Keratinocyte (primary cell): Measurements from ENCODE around the gene SDCCAG8. TPM values are rescaled to one million over a fixed set of nuclear protein-coding genes. Genes with fewer than 3 reads are reported as not detected.
A peak's percentile ranks its signal among the peaks of the same experiment; 100 is the strongest.

Experiments
- DNase-seq: peaks from one replicate; pipeline ENCODE4 v3.0.0-alpha.2; 2011; ENCODE audit warnings: low read depth, missing footprints, low spot score
- FAIRE-seq: peaks from 2 replicates; lab custom pipeline; 2011; peaks lifted over from hg19 to GRCh38; lab: Jason Lieb, UNC
- H2AFZ ChIP-seq: 2 replicates; pipeline ENCODE4 v1.6.0; 2012; ENCODE audit warnings: low read length, control low read depth, inconsistent platforms; ENCODE audit not compliant: control insufficient read depth
- H3K27ac ChIP-seq: 2 replicates; pipeline ENCODE4 v1.5.1; 2011; ENCODE audit warnings: low read length; ENCODE audit not compliant: control insufficient read depth, insufficient read depth
- H3K27me3 ChIP-seq: 3 replicates; pipeline ENCODE4 v1.6.0; 2011; ENCODE audit warnings: low read length; ENCODE audit not compliant: control insufficient read depth, insufficient read depth; ENCODE audit errors: extremely low read depth
- H3K36me3 ChIP-seq, 2 experiments: 2 replicates in 1 of 2; 3 replicates in 1 of 2; pipeline ENCODE4 v1.5.1; 2011; ENCODE audit warnings: low read length in 2 of 2, mild to moderate bottlenecking in 1 of 2; ENCODE audit not compliant: control insufficient read depth in 2 of 2, insufficient read depth in 2 of 2; ENCODE audit errors: extremely low read depth in 1 of 2
- H3K4me1 ChIP-seq: 3 replicates; pipeline ENCODE4 v1.5.1; 2011; ENCODE audit warnings: low read length; ENCODE audit not compliant: control insufficient read depth, insufficient read depth; ENCODE audit errors: extremely low read depth
- H3K4me2 ChIP-seq: 3 replicates; pipeline ENCODE4 v1.6.0; 2011; ENCODE audit warnings: low read depth, low read length; ENCODE audit not compliant: control insufficient read depth, insufficient read depth; ENCODE audit errors: extremely low read depth
- H3K4me3 ChIP-seq, 3 experiments: fragments of 200-600 bp in 1 of 3; sonication (generic) in 1 of 3; 2 replicates in 2 of 3; 3 replicates in 1 of 3; pipeline ENCODE4 v1.5.1; 2011 to 2016; ENCODE audit warnings: low read length in 3 of 3, mild to moderate bottlenecking in 3 of 3, control low read depth in 2 of 3, inconsistent platforms in 1 of 3, low read depth in 1 of 3, mixed read lengths in 1 of 3, mixed run types in 1 of 3, moderate library complexity in 1 of 3; ENCODE audit not compliant: control insufficient read depth in 2 of 3, insufficient read depth in 2 of 3; ENCODE audit errors: extremely low read depth in 1 of 3
- H3K79me2 ChIP-seq: 2 replicates; pipeline ENCODE4 v1.6.0; 2012; ENCODE audit warnings: low read length; ENCODE audit not compliant: control insufficient read depth, insufficient read depth
- H3K9ac ChIP-seq: 3 replicates; pipeline ENCODE4 v1.6.0; 2011; ENCODE audit warnings: low read length; ENCODE audit not compliant: control insufficient read depth, insufficient read depth; ENCODE audit errors: extremely low read depth
- H3K9me1 ChIP-seq: 3 replicates; pipeline ENCODE4 v1.6.0; 2011; ENCODE audit warnings: low read length; ENCODE audit not compliant: control insufficient read depth, insufficient read depth; ENCODE audit errors: extremely low read depth
- H3K9me3 ChIP-seq: 2 replicates; pipeline ENCODE4 v1.5.1; 2012; ENCODE audit warnings: low read depth, low read length; ENCODE audit not compliant: control insufficient read depth
- H4K20me1 ChIP-seq: 3 replicates; pipeline ENCODE4 v1.6.0; 2011; ENCODE audit warnings: low read length; ENCODE audit not compliant: control insufficient read depth, insufficient read depth; ENCODE audit errors: extremely low read depth
- EZH2 ChIP-seq: IDR thresholded peaks from one replicate; pipeline ENCODE4 v1.6.1; 2012; ENCODE audit warnings: inconsistent platforms, mild to moderate bottlenecking, low read length, moderate library complexity
- dilution Hi-C: fragments of 300-500 bp; cut with MboI; formaldehyde crosslinking; loops from one replicate; pipeline ENCODE4 v1.7.0; 2020; ENCODE audit warnings: low sequenced_read_pairs; ENCODE audit not compliant: extremely low pct_ligation_motif_present
- polyA plus RNA-seq, 5 experiments: library from polyadenylated mRNA; depleted of rRNA in 3 of 5; stranded (reverse) in 3 of 5; stranded (forward) in 1 of 5; unstranded in 1 of 5; fragments of >200 nt; gene quantifications; 1 replicate in 1 of 5; 2 replicates in 3 of 5; 3 replicates in 1 of 5; pipeline versions ENCODE4 v1.2.1 to v1.2.3, GENCODE V29; 2011 to 2012; ENCODE audit warnings: missing spikeins in 2 of 5, low read depth in 1 of 5, low replicate concordance in 1 of 5
- TF ChIP-seq, protein P1 (sequence below), 3 experiments: IDR thresholded peaks in 1 of 3; conservative IDR thresholded peaks in 1 of 3; optimal IDR thresholded peaks in 1 of 3; 2 replicates in 2 of 3; 3 replicates in 1 of 3; pipeline versions ENCODE3 to v1.5.1; 2011; ENCODE audit warnings: low read length in 3 of 3, mild to moderate bottlenecking in 3 of 3, moderate library complexity in 2 of 3, control low read depth in 1 of 3, inconsistent platforms in 1 of 3; ENCODE audit not compliant: insufficient read depth in 2 of 3; ENCODE audit errors: extremely low read depth in 1 of 3

Gene SDCCAG8
- polyA plus RNA-seq, 1 donor (not counting 4 experiments of a cell fraction or from before 2014, with no cell fraction given) = 61.6 TPM

DNA sequence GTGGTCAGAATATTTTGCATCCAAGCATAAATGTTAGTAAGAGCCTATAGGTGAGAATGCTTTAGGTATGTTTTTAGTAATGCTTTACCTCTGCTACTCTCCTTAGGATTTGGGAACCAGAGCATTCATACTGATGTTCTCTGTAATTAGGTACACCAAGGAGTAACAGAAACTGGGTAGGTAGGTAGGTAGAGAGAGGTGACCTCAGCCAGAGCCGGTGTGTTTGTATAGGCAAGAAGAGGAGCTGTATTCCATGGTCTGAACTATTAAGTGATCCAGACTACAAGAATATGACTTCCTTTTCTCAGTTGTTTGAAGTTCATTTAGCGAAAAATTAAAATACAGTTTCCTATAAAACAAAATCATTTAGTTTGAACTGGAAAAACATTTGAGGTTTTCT is 108.5 kb downstream of the SDCCAG8 start:
- peak; percentile 67 for FAIRE-seq
- H2AFZ ChIP-seq = no peak overlapping the region
- no peak for DNase-seq
- H3K27me3 ChIP-seq = no peaks in the 10 kb centered on the region
- H3K9ac ChIP-seq = no peak overlapping the region
- H3K27ac ChIP-seq = no peak overlapping the region
- dilution Hi-C loops = no loop called here
- H3K4me3 ChIP-seq = no peak overlapping the region
- H3K9me3 ChIP-seq = no peaks in the 10 kb centered on the region
- H4K20me1 ChIP-seq = no peaks in the 10 kb centered on the region
- TF ChIP-seq, protein P1, sequence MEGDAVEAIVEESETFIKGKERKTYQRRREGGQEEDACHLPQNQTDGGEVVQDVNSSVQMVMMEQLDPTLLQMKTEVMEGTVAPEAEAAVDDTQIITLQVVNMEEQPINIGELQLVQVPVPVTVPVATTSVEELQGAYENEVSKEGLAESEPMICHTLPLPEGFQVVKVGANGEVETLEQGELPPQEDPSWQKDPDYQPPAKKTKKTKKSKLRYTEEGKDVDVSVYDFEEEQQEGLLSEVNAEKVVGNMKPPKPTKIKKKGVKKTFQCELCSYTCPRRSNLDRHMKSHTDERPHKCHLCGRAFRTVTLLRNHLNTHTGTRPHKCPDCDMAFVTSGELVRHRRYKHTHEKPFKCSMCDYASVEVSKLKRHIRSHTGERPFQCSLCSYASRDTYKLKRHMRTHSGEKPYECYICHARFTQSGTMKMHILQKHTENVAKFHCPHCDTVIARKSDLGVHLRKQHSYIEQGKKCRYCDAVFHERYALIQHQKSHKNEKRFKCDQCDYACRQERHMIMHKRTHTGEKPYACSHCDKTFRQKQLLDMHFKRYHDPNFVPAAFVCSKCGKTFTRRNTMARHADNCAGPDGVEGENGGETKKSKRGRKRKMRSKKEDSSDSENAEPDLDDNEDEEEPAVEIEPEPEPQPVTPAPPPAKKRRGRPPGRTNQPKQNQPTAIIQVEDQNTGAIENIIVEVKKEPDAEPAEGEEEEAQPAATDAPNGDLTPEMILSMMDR (optimal IDR thresholded peaks at IDR 0.05 in 1 of 3, IDR thresholded peaks at IDR 0.05 in 1 of 3, conservative IDR thresholded peaks at IDR 0.05 in 1 of 3; ENCODE audit: extremely low read depth in 1 of 3, insufficient read depth in 2 of 3, low read length in 3 of 3) = no peak
- TF ChIP-seq EZH2 = no peak
- peaks cover 0 to 4% of the 10 kb centered on the region in 2 experiments for H3K36me3 ChIP-seq
- H3K4me1 ChIP-seq = no peaks in the 10 kb centered on the region
- H3K4me2 ChIP-seq = no peak overlapping the region
- no peaks in the 10 kb centered on the region for H3K79me2 ChIP-seq
- no peaks in the 10 kb centered on the region for H3K9me1 ChIP-seq

DNA sequence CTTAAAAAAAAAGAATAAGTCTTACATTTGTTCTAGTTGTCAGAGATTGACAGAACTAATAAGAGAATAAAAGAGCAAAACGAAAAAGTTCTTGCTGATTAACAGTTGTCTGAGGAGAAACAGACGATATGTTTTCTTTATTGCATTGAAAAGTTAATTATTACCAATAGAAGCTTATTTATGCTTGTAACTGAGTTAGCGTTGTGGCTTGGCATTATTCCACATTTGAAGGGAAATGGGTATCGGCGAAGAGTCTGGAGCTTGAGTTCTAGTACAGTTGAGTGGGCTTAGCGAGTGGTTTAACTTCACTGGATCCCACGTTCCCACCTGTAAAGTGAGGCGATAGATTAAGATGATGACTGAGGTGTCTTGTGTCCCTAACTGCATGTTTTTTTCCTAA is 109.0 kb downstream of the SDCCAG8 start:
- Histone ChIP-seq H4K20me1 (no peaks in the 10 kb centered on the region), H3K9ac (no peak overlapping the region), H3K36me3 (peaks cover 0 to 4% of the 10 kb centered on the region in 2 experiments), H3K4me2 (no peak overlapping the region), H3K27ac (no peak overlapping the region), H3K27me3 (no peaks in the 10 kb centered on the region), H2AFZ (no peak overlapping the region), H3K4me3 (no peak overlapping the region), H3K9me3 (no peaks in the 10 kb centered on the region), H3K9me1 (no peaks in the 10 kb centered on the region), H3K79me2 (no peaks in the 10 kb centered on the region), H3K4me1 (no peaks in the 10 kb centered on the region)
- DNase-seq = no peak
- no peak for FAIRE-seq
- TF ChIP-seq EZH2 = no peak
- TF ChIP-seq, protein P1 (optimal IDR thresholded peaks at IDR 0.05 in 1 of 3, IDR thresholded peaks at IDR 0.05 in 1 of 3, conservative IDR thresholded peaks at IDR 0.05 in 1 of 3; ENCODE audit: extremely low read depth in 1 of 3, insufficient read depth in 2 of 3, low read length in 3 of 3) = no peak
- dilution Hi-C loops = no loop called here
